Nephron progenitor cell (in vitro differentiated cells): ENCODE results near the gene ZNF438.

Experiments used
- DNase-seq: peaks from one replicate; pipeline ENCODE4 v3.0.0; 2021
- H3K27ac Mint-ChIP-seq: 2 replicates; pipeline ENCODE4 v1.8.0; 2021; ENCODE audit warnings: mild to moderate bottlenecking, moderate library complexity, mixed read lengths
- H3K27me3 Mint-ChIP-seq: 2 replicates; pipeline ENCODE4 v1.8.0; 2021; ENCODE audit warnings: mild to moderate bottlenecking, low read depth, mixed read lengths; ENCODE audit not compliant: poor library complexity
- H3K36me3 Mint-ChIP-seq: 2 replicates; pipeline ENCODE4 v1.8.0; 2021; ENCODE audit warnings: low read depth, mixed read lengths
- H3K4me1 Mint-ChIP-seq: 2 replicates; pipeline ENCODE4 v1.8.0; 2021; ENCODE audit warnings: mixed read lengths
- H3K4me3 Mint-ChIP-seq: 2 replicates; pipeline ENCODE4 v1.8.0; 2021; ENCODE audit warnings: mild to moderate bottlenecking, moderate library complexity, mixed read lengths
- H3K9me3 Mint-ChIP-seq: 2 replicates; pipeline ENCODE4 v1.8.0; 2021; ENCODE audit warnings: mild to moderate bottlenecking, moderate library complexity, mixed read lengths
- CTCF ChIP-seq: fragments of 200-600 bp; sonication (generic); IDR thresholded peaks from 2 replicates; pipeline ENCODE4 v1.5.0; 2021; ENCODE audit warnings: antibody characterized with exemption

The ZNF438 gene

GRCh38 chr10:30974773-30975415 lies 56.8 kb downstream of the ZNF438 start:
- no peak overlapping the region for H3K27ac Mint-ChIP-seq
- peaks cover 2% of the 10 kb centered on the region for H3K27me3 Mint-ChIP-seq

DNA sequence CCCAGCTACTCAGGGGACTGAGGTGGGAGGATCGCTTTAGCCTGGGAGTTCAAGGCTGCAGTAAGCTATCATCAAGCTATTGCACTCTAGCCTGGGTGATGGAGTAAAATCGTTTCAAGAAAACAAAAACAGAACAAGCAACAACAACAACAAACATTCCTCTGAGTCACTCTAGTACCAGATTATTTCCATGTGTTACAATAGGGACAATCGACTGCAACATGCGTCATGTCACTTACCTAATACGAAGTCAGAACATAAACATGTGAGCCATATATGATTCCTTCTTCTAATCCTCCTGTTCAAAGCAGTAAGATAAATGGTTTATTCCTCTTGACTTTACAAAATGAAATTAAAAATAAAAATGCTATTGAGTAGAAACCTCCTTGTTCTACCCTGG lies 57.3 kb downstream of the ZNF438 start:
- TF ChIP-seq CTCF, result no peak
- Mint-ChIP-seq H3K36me3 (no peaks in the 10 kb centered on the region), H3K27me3 (peaks cover 2% of the 10 kb centered on the region), H3K27ac (no peak overlapping the region), H3K4me1 (peaks cover 20% of the 10 kb centered on the region), H3K9me3 (peaks cover 4% of the 10 kb centered on the region), H3K4me3 (no peak overlapping the region)
- no peak for DNase-seq

More at GRCh38 chr10:30974773-30975415, 56.8 kb downstream of the ZNF438 start:
- no peak for TF ChIP-seq CTCF
- peaks cover 20% of the 10 kb centered on the region for H3K4me1 Mint-ChIP-seq
- H3K4me3 Mint-ChIP-seq, result no peak overlapping the region
- H3K36me3 Mint-ChIP-seq, result peaks cover 5% of the 10 kb centered on the region
- DNase-seq, result no peak
- peaks cover 9% of the 10 kb centered on the region for H3K9me3 Mint-ChIP-seq

GRCh38 chr10:30973737-30974136 lies 57.9 kb downstream of the ZNF438 start:
- Mint-ChIP-seq H3K27ac (peak overlapping the region; percentile 96), H3K4me1 (peaks cover 20% of the 10 kb centered on the region), H3K9me3 (no peaks in the 10 kb centered on the region), H3K4me3 (no peak overlapping the region), H3K36me3 (no peaks in the 10 kb centered on the region), H3K27me3 (peaks cover 2% of the 10 kb centered on the region)
- no peak for DNase-seq
- TF ChIP-seq CTCF, result no peak

- no peak overlapping the region for H3K27ac Mint-ChIP-seq
- no peak for DNase-seq
- no peak for TF ChIP-seq CTCF
- H3K4me1 Mint-ChIP-seq, result peaks cover 30% of the 10 kb centered on the region
- no peak overlapping the region for H3K4me3 Mint-ChIP-seq
- H3K9me3 Mint-ChIP-seq, result no peaks in the 10 kb centered on the region
- no peaks in the 10 kb centered on the region for H3K36me3 Mint-ChIP-seq
- H3K27me3 Mint-ChIP-seq, result peaks cover 2% of the 10 kb centered on the region
Measured at GRCh38 chr10:30970760-30971460, 60.8 kb downstream of the ZNF438 start.

- peaks cover 3% of the 10 kb centered on the region for H3K9me3 Mint-ChIP-seq
- DNase-seq, result no peak
- no peaks in the 10 kb centered on the region for H3K36me3 Mint-ChIP-seq
- peaks cover 2% of the 10 kb centered on the region for H3K27me3 Mint-ChIP-seq
- no peak for TF ChIP-seq CTCF
- H3K4me1 Mint-ChIP-seq, result peaks cover 16% of the 10 kb centered on the region
- H3K27ac Mint-ChIP-seq, result no peak overlapping the region
- H3K4me3 Mint-ChIP-seq, result no peak overlapping the region
Measured at GRCh38 chr10:30968711-30969110, 63.0 kb downstream of the ZNF438 start.
